Activated CD4-positive, alpha-beta T cell treated with anti-CD3 and anti-CD28 coated beads for 4 hours (primary cell): Measurements from ENCODE around the gene GLT1D1.

ENCODE experiments used
- DNase-seq, 2 donors: peaks; one replicate each; pipeline ENCODE4 v3.0.0-alpha.2; 2020

Gene GLT1D1

GRCh38 chr12:128916425-128916824 lies 63.1 kb downstream of the GLT1D1 start:
- DNase-seq: no peak

- DNase-seq: no peak
These were observed 65.4 kb downstream of the GLT1D1 start for GRCh38 chr12:128918481-128919260.

GRCh38 chr12:128920468-128920867 lies 67.2 kb downstream of the GLT1D1 start:
- DNase-seq: no peak

GRCh38 chr12:128928361-128928760 lies 75.1 kb downstream of the GLT1D1 start:
- DNase-seq: no peak

GRCh38 chr12:128929057-128929456 lies 75.8 kb downstream of the GLT1D1 start:
- DNase-seq: no peak

- DNase-seq: no peak
These were observed 77.3 kb downstream of the GLT1D1 start for GRCh38 chr12:128930606-128931005.

GRCh38 chr12:128932521-128932920 lies 79.2 kb downstream of the GLT1D1 start:
- DNase-seq: no peak

- DNase-seq: no peak
These were observed 79.8 kb downstream of the GLT1D1 start for GRCh38 chr12:128933039-128933438.

GRCh38 chr12:128933926-128934325 lies 80.6 kb downstream of the GLT1D1 start:
- DNase-seq: no peak

GRCh38 chr12:128938886-128939285 lies 85.6 kb downstream of the GLT1D1 start:
- no peak for DNase-seq

- no peak for DNase-seq
These were observed 87.0 kb downstream of the GLT1D1 start for GRCh38 chr12:128940090-128940888.

- DNase-seq: no peak
These were observed 87.7 kb downstream of the GLT1D1 start for GRCh38 chr12:128940974-128941373.

GRCh38 chr12:128942960-128943477 lies 89.7 kb downstream of the GLT1D1 start:
- DNase-seq: no peak

GRCh38 chr12:128944956-128945355 lies 91.7 kb downstream of the GLT1D1 start:
- no peak for DNase-seq

GRCh38 chr12:128947209-128947608 lies 93.9 kb downstream of the GLT1D1 start:
- no peak for DNase-seq

- DNase-seq: no peak
These were observed 95.8 kb downstream of the GLT1D1 start for GRCh38 chr12:128949086-128949485.

- DNase-seq: no peak
These were observed 98.2 kb downstream of the GLT1D1 start for GRCh38 chr12:128951448-128951847.

- no peak for DNase-seq
These were observed 103.5 kb downstream of the GLT1D1 start for GRCh38 chr12:128956755-128957154.

- no peak for DNase-seq
These were observed 106.6 kb downstream of the GLT1D1 start for GRCh38 chr12:128959901-128960300.

GRCh38 chr12:128961308-128961902 lies 108.1 kb downstream of the GLT1D1 start:
- DNase-seq: no peak

- no peak for DNase-seq
These were observed 108.7 kb downstream of the GLT1D1 start for GRCh38 chr12:128961957-128962356.

- DNase-seq: no peak
These were observed 113.0 kb downstream of the GLT1D1 start for GRCh38 chr12:128966203-128966810.

- no peak for DNase-seq
These were observed 115.4 kb downstream of the GLT1D1 start for GRCh38 chr12:128968668-128969067.
